G401.6 (cell line): Measurements from ENCODE around the gene UBE2F.

Experiments used
- FAIRE-seq: peaks from 2 replicates; lab custom pipeline; 2012; peaks lifted over from hg19 to GRCh38; lab: Jason Lieb, UNC

The UBE2F gene, protein sequence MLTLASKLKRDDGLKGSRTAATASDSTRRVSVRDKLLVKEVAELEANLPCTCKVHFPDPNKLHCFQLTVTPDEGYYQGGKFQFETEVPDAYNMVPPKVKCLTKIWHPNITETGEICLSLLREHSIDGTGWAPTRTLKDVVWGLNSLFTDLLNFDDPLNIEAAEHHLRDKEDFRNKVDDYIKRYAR

GRCh38 chr2:237966565-237967462 lies at the start of gene UBE2F:
Gene UBE2F, plus strand, starts transcription at chr2:237967014. Its CDS starts 6,094 bp downstream, at chr2:237973108.
- FAIRE-seq, result peak; percentile 95

- FAIRE-seq, result no peak
These were observed 49.0 kb upstream of the UBE2F start for GRCh38 chr2:237917696-237918374.

DNA sequence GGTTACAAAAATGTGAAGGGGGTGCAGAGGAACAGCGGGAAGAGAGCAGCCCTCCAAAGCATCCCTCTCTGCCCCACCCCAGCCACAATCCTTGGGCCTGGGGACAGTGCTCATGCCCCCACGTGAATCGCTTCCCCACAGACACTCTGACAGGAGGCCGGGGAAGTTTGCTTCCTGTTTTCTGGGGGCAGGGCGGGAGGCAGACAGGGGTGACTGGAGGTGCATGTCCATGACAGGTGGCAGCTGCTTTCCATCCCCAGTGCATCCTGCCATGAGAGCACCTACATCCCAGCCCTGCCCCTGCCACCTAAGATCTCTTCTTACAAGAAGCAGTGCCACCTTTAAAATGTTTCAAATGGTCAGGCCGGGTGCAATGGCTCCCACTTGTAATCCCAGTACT lies 47.2 kb upstream of the UBE2F start:
- FAIRE-seq, result no peak

DNA sequence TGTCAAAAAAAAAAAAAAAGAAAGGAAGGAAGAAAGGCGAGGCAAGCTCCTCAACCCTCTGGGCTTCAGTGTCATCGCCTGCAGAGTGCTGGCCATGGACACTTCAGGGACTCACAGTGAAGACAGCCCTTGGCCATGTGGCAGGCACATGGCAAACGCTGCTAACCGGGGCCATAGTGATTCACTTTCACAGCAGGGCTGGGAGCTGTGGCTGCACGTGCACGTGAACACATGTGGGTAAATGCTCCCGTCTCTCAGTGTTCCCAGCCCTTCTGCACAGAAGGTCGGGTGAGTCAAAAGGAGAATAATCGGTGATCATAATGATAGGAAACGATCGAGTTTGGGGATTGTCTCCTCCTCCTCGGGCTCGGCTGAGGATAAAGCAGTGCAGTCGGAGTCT lies 46.1 kb upstream of the UBE2F start:
- no peak for FAIRE-seq

- no peak for FAIRE-seq
These were observed 44.8 kb upstream of the UBE2F start for GRCh38 chr2:237921967-237922492.

DNA sequence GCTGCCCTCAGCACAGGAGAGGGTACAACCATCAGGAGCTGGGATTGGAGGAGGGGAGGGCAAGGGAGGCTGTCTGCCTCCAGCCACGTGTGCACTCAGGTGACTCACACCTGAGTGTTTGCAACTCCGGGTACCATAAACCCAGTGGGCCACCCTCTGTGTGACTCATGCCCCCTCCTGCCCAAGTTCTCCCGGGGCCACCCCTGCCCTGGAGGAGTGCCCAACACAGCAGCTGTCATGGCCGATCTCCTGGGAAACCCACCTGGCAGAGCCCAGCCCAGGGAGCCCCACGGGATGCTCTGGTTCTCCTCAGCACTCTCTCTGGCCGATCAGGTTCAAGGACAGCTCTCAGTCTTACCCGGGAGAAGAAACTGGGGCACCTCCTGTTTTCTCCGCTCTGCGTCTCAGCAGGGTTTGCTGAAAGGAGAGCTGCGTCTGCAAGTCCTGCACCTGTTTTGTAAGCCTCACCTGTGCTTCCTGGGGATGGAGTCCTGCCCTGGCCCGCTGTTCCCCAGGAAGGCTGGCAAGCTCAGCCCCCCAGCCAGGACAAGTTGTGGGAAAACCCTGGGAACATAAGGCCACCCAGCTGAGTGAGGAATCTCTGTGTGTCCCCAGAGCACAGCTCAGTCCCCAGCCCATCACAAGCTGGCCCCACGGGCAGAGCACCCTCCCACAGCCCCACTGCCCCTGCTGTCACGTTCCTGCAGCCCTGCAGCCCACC lies 44.0 kb upstream of the UBE2F start:
- no peak for FAIRE-seq

GRCh38 chr2:237923481-237924163 lies 43.2 kb upstream of the UBE2F start:
- FAIRE-seq, result no peak

- FAIRE-seq, result no peak
These were observed 42.7 kb upstream of the UBE2F start for GRCh38 chr2:237924164-237924534.

DNA sequence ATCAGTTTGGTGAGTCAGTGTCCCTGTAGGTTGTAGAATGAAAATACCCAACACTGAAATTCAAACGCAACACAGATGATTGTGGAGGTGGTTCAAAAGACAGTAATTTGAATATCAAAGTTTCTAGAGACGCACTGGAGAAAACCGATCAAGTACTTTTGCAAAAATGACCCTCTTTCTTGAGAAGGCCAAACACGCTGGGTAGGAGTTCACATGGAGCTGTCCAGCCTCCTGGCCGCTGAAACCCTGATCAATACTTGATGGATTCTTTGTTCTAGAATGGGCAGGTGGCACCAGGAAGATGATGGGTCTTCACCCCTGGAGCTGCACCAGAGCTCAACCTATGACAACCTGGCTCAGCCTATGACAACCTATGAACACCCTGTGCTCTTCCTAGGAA lies 39.7 kb upstream of the UBE2F start:
- no peak for FAIRE-seq

DNA sequence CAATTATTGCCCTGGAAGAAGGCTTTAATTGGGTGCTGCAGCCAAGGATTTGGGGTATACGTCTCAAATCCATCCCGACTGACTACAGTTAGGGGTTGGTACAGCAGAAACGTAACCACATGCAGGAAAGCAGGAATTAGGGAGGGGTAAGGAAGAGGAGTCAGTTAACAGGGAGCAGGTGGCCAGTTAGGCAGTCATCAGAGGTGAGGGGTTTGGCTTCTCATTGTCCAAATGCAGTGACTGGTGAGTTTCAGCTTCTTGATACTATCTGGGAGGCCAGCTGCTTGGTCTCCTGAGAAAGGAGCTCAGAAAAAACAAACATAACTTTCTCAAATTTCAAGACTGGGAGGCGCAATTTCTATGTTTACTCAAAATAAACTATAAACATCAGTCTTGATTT lies 38.8 kb upstream of the UBE2F start:
- FAIRE-seq, result no peak

DNA sequence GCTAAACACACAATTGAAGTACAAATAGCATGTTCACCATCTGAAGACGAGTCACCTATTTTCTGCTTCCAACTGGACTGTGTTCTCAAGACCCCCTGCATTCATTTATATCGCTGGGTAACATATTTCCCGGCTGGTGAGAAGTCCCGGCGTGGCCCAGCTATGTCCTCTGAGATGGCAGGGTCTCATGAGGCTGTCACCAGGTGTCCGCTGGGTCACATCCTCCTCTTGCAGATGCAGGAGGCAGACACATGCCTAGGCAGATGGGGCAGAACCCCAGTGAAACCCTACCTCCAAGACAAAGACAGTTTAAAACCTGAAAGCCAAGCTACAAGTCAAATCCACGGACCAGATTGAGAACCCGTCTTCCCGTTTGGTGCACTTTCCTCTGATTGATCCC lies 36.8 kb upstream of the UBE2F start:
- no peak for FAIRE-seq

DNA sequence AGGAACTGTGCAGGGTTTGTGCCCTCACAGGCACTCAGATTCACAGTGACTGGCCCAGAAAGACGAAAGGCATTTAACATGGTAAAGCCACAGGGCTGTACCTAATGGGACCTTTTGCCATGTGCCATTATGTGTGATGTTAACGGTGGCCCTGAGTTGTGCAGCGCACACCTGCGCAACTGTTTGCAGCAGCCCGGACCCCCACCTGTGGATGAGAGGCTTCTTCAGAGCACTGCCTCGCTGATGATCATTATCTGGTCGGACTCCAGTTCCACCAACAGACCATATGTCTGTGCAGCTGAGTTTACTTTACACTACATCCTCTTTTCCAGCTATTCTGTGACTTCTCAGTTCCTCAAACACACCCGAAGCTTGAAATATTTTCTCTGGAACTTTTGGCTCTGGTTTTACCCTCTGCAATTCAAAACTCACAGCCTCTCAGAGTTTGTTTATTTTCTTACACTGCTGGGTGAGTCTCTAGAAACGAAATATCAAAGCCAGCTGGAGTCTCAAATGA lies 35.6 kb upstream of the UBE2F start:
- FAIRE-seq, result no peak

- no peak for FAIRE-seq
These were observed 34.1 kb upstream of the UBE2F start for GRCh38 chr2:237932731-237933131.

GRCh38 chr2:237934186-237934585 lies 32.6 kb upstream of the UBE2F start:
- FAIRE-seq, result no peak

DNA sequence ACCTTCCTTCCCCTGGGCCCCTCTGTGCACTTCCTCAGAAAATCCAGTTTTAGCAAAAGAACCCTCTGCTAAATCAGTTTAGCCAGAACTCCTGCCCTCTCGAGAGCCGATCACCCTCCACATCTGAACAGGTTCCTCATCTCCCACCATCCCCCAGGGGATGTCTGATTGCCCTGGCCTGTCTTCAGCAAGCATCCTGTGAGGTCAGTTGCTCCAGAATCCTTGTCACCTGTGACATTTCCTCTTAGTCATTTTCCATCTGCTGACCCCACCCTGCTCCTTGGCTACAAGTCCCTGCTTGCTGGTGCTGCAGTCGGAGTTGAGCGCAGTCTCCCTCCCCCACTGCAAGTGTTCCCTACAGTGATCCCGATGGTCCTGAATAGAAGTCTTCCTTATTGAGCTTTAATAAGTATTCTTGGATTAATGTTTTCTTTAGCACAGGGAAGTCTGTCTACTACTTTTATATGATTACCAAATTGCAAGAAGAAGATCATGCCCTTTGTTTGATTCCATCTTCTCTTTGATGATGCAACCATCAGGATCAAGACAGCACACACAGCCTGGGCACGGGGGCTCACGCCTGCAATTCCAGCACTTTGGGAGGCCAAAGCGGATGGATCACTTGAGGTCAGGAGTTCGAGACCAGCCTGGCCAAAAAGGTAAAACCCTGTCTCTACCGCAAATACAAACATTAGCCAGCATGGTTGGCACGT lies 30.9 kb upstream of the UBE2F start:
- no peak for FAIRE-seq

- no peak for FAIRE-seq
These were observed 27.6 kb upstream of the UBE2F start for GRCh38 chr2:237939251-237939650.

DNA sequence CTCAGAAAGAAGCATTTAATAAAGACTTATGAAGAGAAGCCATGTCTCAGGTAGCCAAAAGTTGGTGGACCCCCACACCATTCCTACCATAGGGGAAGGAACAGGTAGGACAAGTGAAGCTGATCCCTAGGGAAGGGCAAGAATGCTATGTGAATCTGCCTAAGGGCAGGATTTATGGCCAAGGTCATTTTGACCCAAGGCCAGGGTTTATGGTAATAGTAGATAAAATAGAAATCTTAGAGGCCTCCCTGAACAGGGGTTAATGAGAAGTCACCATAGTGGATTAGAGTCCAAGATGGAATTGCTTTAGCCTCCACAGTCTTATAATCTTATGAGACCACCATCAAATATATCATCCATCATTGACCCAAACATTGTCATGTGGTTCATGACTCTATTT lies 26.0 kb upstream of the UBE2F start:
- no peak for FAIRE-seq

DNA sequence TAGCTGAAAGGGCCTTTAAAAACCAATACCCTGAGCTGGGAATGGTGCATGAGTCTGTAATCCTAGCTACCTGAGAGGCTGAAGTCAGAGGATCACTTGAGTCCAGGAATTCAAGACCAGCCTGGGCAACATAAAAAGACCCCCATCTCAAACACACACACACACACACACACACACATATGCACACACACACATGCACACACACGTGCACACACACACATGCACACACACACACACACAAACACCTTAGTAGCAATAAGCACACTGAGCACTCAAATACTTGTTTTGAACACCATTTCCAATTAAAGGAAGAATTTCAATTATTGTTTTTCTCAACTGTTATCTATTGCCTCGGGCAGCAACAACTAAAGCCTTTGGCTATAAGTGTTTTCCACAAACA lies 25.6 kb upstream of the UBE2F start:
- no peak for FAIRE-seq

DNA sequence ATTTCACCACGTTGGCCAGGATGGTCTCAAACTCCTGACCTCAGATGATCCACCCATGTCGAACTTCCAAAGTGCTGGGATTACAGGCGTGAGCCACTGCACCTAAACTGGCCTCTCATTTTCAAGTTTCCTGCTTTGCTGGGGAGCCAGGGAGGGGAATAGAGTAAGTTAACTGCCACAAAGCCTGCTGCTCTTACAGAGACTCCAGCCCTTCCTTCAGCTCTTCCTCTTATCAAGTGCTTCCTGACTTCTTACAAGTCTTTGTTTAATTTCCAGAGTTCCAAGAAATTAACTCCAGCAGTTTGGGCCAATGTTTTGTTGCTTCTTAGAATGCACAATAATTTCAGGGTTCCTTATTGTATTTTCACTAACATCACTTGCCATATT lies 24.3 kb upstream of the UBE2F start:
- FAIRE-seq, result no peak

DNA sequence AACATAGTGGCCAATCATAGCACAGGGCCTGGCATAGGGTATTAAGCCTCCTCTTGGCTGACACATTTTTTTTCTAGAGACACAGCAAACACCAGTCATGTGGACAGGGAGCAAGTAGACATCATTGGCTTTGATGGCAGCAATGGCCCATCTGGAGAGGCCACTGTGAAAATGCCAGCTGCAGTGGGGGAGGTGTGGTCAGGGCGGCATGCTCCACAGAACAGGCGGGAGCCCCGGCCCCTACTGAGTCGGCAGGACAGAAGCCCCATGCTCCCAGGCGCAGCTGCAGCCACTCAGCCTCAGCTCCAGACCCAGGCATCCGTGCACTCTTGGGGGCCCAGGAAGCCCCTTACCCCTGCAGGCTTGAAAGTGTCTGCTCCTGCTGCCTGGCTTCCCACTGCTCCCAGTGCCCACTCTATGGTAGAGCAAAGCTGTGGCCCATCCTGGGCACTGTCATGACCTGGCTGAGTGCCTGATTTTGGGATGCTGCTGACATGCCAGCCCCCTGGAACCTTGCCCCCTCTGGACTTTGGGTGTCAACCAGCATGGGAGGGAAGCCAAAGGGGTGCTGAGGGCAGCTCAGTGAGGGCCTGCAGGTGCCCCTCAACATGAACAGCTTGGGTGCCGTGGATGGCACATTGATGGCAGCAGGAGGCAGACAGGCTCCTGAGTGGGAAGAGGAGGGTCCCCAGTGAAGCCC lies 23.3 kb upstream of the UBE2F start:
- no peak for FAIRE-seq
